GM23338 (cell line): Measurements from ENCODE around the gene PRR20D.
"Not testable (repeated sequence)": the region's sequence is repeated elsewhere in the genome, so short reads cannot be mapped to it uniquely, and the experiment has no call there.

ENCODE experiments used
- CREB1 ChIP-seq: fragments of 250-450 bp; sonication (Bioruptor Pico); IDR thresholded peaks from 2 replicates; pipeline ENCODE4 v1.5.0; 2020; ENCODE audit warnings: low read depth, mild to moderate bottlenecking, moderate library complexity
- CTCF ChIP-seq, 2 experiments: fragments of 200-600 bp in 1 of 2; sonication (generic) in 1 of 2; conservative IDR thresholded peaks; 2 replicates each; pipeline versions ENCODE4 v1.5.1 to v1.6.1; 2016 to 2017; ENCODE audit warnings: antibody characterized with exemption in 2 of 2, low read depth in 2 of 2, mild to moderate bottlenecking in 2 of 2, moderate library complexity in 1 of 2
- ETS1 ChIP-seq: IDR thresholded peaks from 2 replicates; pipeline ENCODE4 v1.6.1; 2016; ENCODE audit warnings: antibody characterized with exemption
- EZH2 ChIP-seq: fragments of 200-600 bp; sonication (generic); IDR thresholded peaks from one replicate; pipeline ENCODE4 v1.8.0; 2017; ENCODE audit warnings: antibody characterized with exemption, mild to moderate bottlenecking, low read depth; ENCODE audit not compliant: unreplicated experiment
- EZH2phosphoT487 ChIP-seq: fragments of 200-600 bp; sonication (generic); IDR thresholded peaks from one replicate; pipeline ENCODE4 v1.8.1; 2018; ENCODE audit warnings: antibody characterized with exemption; ENCODE audit not compliant: unreplicated experiment
- JUNB ChIP-seq: IDR thresholded peaks from one replicate; pipeline ENCODE4 v1.6.1; 2016; ENCODE audit warnings: antibody characterized with exemption; ENCODE audit not compliant: unreplicated experiment
- NANOG ChIP-seq: IDR thresholded peaks from 2 replicates; pipeline ENCODE4 v1.6.1; 2016; ENCODE audit warnings: antibody characterized with exemption, borderline replicate concordance
- POLR2AphosphoS5 ChIP-seq: IDR thresholded peaks from 2 replicates; pipeline ENCODE4 v1.6.1; 2016; ENCODE audit warnings: antibody characterized with exemption, low read depth
- STAT1 ChIP-seq: IDR thresholded peaks from one replicate; pipeline ENCODE4 v1.6.1; 2016; ENCODE audit warnings: antibody characterized with exemption; ENCODE audit not compliant: unreplicated experiment
- ZNF114 ChIP-seq: fragments of 250-450 bp; sonication (Bioruptor Pico); IDR thresholded peaks from 2 replicates; pipeline ENCODE4 v1.5.0; 2020; ENCODE audit warnings: mild to moderate bottlenecking, moderate library complexity
- ZNF331 ChIP-seq: fragments of 250-450 bp; sonication (Bioruptor Pico); IDR thresholded peaks from 2 replicates; pipeline ENCODE4 v1.5.0; 2020; ENCODE audit warnings: low read depth, mild to moderate bottlenecking, moderate library complexity
- TF ChIP-seq, protein P1 (sequence below): IDR thresholded peaks from one replicate; pipeline ENCODE4 v1.6.1; 2018; ENCODE audit warnings: antibody characterized with exemption; ENCODE audit not compliant: unreplicated experiment
- TF ChIP-seq, protein P2 (sequence below): fragments of 250-450 bp; sonication (Bioruptor Pico); IDR thresholded peaks from 2 replicates; pipeline ENCODE4 v1.5.0; 2020; ENCODE audit warnings: mild to moderate bottlenecking, moderate library complexity

DNA sequence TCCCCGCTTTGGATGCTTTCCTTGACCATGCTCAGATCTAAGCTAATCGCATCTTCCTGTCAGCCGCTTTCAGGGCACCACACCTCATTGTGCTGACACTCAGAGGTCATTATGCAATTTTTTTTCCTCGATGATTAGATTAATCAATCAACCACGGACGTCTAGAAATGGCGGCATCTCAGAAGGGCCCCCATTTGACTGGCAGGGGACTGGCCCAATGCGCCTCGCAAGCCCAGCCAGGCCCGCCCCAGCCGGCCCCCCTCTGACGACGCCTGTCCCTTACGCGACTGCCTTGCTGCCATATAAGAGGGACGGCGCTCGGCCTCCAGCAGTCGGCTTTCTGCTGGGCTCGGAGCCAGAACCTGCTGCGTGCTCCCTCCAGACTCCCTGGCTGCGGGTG lies 6.7 kb upstream of the PRR20D start, which contains the start of gene PRR20C:
- not testable (repeated sequence) for TF ChIP-seq CTCF (conservative IDR thresholded peaks at IDR 0.05; ENCODE audit: low read depth in 2 of 2); POLR2AphosphoS5; EZH2phosphoT487; EZH2; JUNB; ZNF114 (CRISPR knock-in tag); NANOG; CREB1 (CRISPR knock-in tag); STAT1; ETS1; ZNF331 (CRISPR knock-in tag)
- TF ChIP-seq, protein P1, sequence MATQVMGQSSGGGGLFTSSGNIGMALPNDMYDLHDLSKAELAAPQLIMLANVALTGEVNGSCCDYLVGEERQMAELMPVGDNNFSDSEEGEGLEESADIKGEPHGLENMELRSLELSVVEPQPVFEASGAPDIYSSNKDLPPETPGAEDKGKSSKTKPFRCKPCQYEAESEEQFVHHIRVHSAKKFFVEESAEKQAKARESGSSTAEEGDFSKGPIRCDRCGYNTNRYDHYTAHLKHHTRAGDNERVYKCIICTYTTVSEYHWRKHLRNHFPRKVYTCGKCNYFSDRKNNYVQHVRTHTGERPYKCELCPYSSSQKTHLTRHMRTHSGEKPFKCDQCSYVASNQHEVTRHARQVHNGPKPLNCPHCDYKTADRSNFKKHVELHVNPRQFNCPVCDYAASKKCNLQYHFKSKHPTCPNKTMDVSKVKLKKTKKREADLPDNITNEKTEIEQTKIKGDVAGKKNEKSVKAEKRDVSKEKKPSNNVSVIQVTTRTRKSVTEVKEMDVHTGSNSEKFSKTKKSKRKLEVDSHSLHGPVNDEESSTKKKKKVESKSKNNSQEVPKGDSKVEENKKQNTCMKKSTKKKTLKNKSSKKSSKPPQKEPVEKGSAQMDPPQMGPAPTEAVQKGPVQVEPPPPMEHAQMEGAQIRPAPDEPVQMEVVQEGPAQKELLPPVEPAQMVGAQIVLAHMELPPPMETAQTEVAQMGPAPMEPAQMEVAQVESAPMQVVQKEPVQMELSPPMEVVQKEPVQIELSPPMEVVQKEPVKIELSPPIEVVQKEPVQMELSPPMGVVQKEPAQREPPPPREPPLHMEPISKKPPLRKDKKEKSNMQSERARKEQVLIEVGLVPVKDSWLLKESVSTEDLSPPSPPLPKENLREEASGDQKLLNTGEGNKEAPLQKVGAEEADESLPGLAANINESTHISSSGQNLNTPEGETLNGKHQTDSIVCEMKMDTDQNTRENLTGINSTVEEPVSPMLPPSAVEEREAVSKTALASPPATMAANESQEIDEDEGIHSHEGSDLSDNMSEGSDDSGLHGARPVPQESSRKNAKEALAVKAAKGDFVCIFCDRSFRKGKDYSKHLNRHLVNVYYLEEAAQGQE, result not testable (repeated sequence)
- TF ChIP-seq, protein P2, sequence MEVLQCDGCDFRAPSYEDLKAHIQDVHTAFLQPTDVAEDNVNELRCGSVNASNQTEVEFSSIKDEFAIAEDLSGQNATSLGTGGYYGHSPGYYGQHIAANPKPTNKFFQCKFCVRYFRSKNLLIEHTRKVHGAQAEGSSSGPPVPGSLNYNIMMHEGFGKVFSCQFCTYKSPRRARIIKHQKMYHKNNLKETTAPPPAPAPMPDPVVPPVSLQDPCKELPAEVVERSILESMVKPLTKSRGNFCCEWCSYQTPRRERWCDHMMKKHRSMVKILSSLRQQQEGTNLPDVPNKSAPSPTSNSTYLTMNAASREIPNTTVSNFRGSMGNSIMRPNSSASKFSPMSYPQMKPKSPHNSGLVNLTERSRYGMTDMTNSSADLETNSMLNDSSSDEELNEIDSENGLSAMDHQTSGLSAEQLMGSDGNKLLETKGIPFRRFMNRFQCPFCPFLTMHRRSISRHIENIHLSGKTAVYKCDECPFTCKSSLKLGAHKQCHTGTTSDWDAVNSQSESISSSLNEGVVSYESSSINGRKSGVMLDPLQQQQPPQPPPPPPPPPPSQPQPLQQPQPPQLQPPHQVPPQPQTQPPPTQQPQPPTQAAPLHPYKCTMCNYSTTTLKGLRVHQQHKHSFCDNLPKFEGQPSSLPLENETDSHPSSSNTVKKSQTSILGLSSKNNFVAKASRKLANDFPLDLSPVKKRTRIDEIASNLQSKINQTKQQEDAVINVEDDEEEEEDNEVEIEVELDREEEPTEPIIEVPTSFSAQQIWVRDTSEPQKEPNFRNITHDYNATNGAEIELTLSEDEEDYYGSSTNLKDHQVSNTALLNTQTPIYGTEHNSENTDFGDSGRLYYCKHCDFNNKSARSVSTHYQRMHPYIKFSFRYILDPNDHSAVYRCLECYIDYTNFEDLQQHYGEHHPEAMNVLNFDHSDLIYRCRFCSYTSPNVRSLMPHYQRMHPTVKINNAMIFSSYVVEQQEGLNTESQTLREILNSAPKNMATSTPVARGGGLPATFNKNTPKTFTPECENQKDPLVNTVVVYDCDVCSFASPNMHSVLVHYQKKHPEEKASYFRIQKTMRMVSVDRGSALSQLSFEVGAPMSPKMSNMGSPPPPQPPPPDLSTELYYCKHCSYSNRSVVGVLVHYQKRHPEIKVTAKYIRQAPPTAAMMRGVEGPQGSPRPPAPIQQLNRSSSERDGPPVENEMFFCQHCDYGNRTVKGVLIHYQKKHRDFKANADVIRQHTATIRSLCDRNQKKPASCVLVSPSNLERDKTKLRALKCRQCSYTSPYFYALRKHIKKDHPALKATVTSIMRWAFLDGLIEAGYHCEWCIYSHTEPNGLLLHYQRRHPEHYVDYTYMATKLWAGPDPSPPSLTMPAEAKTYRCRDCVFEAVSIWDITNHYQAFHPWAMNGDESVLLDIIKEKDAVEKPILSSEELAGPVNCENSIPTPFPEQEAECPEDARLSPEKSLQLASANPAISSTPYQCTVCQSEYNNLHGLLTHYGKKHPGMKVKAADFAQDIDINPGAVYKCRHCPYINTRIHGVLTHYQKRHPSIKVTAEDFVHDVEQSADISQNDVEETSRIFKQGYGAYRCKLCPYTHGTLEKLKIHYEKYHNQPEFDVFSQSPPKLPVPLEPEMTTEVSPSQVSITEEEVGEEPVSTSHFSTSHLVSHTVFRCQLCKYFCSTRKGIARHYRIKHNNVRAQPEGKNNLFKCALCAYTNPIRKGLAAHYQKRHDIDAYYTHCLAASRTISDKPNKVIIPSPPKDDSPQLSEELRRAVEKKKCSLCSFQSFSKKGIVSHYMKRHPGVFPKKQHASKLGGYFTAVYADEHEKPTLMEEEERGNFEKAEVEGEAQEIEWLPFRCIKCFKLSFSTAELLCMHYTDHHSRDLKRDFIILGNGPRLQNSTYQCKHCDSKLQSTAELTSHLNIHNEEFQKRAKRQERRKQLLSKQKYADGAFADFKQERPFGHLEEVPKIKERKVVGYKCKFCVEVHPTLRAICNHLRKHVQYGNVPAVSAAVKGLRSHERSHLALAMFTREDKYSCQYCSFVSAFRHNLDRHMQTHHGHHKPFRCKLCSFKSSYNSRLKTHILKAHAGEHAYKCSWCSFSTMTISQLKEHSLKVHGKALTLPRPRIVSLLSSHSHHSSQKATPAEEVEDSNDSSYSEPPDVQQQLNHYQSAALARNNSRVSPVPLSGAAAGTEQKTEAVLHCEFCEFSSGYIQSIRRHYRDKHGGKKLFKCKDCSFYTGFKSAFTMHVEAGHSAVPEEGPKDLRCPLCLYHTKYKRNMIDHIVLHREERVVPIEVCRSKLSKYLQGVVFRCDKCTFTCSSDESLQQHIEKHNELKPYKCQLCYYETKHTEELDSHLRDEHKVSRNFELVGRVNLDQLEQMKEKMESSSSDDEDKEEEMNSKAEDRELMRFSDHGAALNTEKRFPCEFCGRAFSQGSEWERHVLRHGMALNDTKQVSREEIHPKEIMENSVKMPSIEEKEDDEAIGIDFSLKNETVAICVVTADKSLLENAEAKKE (CRISPR knock-in tag), result not testable (repeated sequence)
